Epithelial cell of prostate (primary cell): Measurements from ENCODE around the gene MDM4.
A peak's percentile ranks its signal among the peaks of the same experiment; 100 is the strongest.
"Not testable (repeated sequence)": the region's sequence is repeated elsewhere in the genome, so short reads cannot be mapped to it uniquely, and the experiment has no call there.

Source experiments
- DNase-seq: peaks from one replicate; pipeline ENCODE4 v3.0.0-alpha.2; 2011; ENCODE audit warnings: low read depth, low spot score
- H3K27ac ChIP-seq: fragments of 450-650 bp; 2 replicates; pipeline ENCODE4 v1.5.1; 2017; ENCODE audit warnings: mild to moderate bottlenecking

The MDM4 gene

GRCh38 chr1:204511366-204511765, 4.8 kb upstream of the MDM4 start:
- no peak for DNase-seq
- H3K27ac ChIP-seq, result no peak overlapping the region

GRCh38 chr1:204513117-204513716, 3.0 kb upstream of the MDM4 start:
- no peak overlapping the region for H3K27ac ChIP-seq
- no peak for DNase-seq

DNA sequence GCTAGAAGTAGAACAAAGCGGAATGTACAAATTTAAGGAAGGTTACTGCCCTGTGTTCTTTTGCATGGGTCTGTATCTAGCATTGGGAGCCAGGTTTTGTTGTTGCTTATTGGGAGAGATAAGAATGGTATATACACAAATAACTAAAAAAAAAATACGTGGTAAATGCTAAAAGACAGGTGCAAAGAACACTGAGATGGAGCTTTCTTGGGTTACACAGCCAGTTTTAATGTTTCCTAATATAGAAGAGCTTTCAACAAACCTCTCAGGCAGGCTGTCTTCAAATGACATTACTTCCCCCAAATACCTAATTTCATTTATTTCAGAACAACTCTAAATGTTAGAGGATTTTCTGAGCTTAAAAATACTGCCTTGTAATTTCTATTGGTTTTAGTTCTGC, 1.4 kb upstream of the MDM4 start:
- DNase-seq, result no peak
- H3K27ac ChIP-seq, result no peak overlapping the region

- not testable (repeated sequence) for DNase-seq, H3K27ac ChIP-seq
Measured at GRCh38 chr1:204517382-204517781, 1.2 kb downstream of the MDM4 start.

DNA sequence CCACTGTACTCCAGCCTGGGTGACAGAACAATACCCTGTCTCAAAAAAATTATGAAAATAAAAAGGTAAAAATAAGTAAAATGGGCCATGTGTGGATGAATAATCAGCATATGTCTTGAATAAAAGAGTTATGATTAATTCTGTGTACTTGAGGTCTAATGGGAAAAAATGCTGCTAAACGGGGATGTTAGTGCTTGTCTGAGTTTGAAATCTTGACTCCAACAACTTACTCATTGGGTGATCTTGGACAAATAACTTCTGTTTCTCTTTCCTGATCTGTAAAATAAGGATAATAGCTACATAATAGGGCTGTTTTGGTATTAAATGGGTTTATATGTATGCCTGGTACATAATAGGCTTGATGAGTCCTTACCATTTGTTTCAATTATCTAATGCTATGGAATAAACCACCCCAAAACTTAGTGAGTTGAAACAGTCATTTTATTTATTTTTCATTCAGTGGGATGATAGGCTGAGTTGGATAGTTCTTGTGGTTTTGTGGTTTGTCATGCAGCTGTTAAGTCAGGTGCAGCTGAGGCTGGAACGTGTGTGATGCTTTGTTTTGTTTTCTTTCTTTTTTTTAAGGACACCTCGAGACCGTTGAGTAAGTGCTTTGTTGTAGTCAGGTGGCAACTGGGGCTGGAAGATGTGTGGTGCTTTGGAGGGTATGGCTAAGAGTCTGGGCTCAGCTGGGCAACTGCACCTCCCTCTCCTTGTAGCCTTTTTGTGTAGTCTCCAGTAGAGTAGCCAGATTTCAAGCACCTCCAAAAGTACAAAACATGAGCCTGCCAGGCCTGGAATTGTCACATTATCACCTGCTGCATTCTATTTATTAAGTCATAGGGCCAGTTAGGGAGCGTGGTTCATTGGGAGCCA, 4.9 kb downstream of the MDM4 start:
- peak overlapping the region; percentile 23 for H3K27ac ChIP-seq
- peak; percentile 48 for DNase-seq

- DNase-seq, H3K27ac ChIP-seq: not testable (repeated sequence)
Measured at GRCh38 chr1:204521941-204522521, 5.8 kb downstream of the MDM4 start.

DNA sequence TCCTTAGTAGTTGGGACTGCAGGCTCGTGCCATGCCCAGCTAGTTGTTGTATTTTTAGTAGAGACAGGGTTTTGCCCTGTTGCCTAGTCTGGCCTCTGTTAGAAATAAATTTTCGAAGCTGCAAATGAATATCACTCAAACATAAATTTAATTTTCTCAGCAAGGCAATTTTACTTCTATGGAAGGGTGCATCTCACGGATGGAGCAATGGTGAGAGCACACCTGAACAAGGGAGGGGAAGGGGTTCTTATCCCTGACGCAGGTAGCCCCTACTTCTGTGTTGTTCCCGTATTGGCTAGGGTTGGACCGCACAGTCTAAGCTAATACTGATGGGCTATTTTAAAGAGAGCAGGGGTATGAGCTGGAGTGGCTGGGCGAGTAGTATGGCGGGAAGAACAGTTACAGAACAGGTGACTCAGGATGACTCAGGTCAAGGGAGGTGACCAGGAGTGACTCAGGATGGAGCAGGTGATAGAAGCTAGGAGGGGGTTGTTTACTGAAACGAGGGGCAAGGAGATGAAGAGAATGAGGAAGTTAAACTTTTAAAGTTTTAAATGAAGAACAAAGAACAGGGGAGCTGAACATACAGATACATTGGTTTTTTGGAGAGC, 7.5 kb downstream of the MDM4 start:
- peak overlapping the region; percentile 74 for H3K27ac ChIP-seq
- no peak for DNase-seq

- peak overlapping the region; percentile 74 for H3K27ac ChIP-seq
- peak; percentile 63 for DNase-seq
Measured at GRCh38 chr1:204524986-204525385, 8.8 kb downstream of the MDM4 start.

- no peak for DNase-seq
- no peak overlapping the region for H3K27ac ChIP-seq
Measured at GRCh38 chr1:204528241-204528640, 12.0 kb downstream of the MDM4 start.

- no peak overlapping the region for H3K27ac ChIP-seq
Measured at GRCh38 chr1:204528677-204529076, 12.5 kb downstream of the MDM4 start.

DNA sequence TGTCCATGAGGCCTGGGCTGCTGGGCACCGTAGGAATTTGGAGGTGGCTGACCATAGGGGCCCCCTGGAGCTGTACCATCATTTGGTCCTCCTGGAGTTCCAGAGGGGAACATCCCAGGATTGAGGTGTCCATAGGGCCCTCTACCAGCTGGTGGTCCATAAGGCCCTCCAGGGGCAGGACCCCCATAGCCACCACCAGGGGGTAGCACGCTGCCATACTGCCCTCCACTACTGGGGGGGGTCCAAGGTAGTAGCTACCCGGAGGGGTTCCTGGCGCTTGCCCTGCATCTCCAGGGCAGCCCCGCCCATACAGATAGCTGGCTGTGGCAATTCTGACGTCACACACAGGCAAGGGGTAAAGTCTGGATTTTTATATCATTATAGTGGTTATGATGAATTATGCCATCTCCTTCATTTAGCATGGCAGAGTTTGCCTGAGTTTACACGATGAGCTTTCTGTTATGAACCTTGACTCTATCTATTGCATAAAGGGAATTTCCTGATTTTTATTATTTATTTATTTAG, 13.2 kb downstream of the MDM4 start:
- no peak overlapping the region for H3K27ac ChIP-seq
- DNase-seq, result no peak

More at GRCh38 chr1:204528677-204529076, 12.5 kb downstream of the MDM4 start:
- DNase-seq, result no peak

GRCh38 chr1:204530932-204531331, 14.7 kb downstream of the MDM4 start:
- no peak overlapping the region for H3K27ac ChIP-seq
- DNase-seq, result no peak

- H3K27ac ChIP-seq, result no peak overlapping the region
- DNase-seq, result no peak
Measured at GRCh38 chr1:204532832-204533231, 16.6 kb downstream of the MDM4 start.

DNA sequence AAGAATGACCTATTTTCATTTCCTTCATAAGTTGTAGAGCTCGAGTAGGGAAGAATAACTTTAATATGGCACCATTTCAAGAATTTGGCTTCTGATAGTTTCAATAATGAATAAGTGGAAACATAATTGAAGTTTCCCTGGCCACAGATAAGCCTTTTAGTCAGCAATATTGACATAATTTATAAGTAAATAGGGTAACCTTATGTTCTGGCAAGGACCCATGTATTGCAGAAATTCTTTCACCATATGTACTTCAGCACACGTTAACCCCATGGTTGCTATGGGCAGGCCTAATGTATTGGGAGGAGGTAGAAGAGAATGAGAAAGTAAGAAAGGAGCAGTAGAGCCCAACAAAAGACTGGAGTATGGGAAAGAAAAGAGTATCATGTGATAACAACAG, 25.4 kb downstream of the MDM4 start:
- H3K27ac ChIP-seq, result no peak overlapping the region
- DNase-seq, result no peak

GRCh38 chr1:204544321-204544720, 28.1 kb downstream of the MDM4 start:
- no peak for DNase-seq
- H3K27ac ChIP-seq, result peak overlapping the region; percentile 3

- H3K27ac ChIP-seq, result peak overlapping the region; percentile 3
- no peak for DNase-seq
Measured at GRCh38 chr1:204545202-204545601, 29.0 kb downstream of the MDM4 start.

DNA sequence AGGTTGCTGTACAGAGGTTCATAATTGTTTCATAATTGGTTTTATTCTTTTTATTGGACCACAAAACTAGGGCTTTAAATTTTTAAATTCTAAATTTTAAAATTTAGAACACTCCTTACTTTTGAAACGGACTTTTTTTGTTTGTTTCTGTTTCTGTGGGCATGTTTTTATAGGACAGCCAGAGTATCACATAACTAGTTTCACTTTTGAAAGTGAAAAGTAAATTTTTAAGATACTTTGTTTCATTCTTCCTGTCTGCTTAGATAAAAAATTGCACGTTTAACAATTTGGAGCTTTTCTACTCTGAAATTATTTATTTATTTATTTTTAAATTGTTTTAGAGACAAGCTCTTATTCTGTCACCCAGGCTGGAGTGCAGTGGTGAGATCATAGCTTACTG, 29.7 kb downstream of the MDM4 start:
- DNase-seq, result no peak
- no peak overlapping the region for H3K27ac ChIP-seq

DNA sequence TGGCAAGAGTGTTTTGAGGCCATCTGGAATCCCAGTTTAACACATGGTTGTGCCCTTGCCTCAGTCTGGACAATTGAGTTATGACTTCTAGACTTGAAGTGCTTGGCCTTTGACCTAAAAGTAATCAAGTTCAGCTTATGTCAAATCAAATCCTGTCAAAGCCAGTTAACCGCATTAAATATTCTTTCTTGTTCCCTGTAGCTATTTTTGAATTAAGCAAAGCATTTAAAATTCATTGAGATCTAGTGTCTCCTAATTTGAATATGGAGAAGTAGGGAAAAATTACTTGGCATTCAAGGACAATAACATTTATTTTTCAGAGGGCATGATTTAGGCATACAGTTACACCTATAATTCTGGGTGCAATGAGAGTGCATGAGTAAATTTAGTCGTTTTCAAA, 32.1 kb downstream of the MDM4 start:
- no peak overlapping the region for H3K27ac ChIP-seq
- no peak for DNase-seq

- no peak for DNase-seq
- no peak overlapping the region for H3K27ac ChIP-seq
Measured at GRCh38 chr1:204549313-204549712, 33.1 kb downstream of the MDM4 start.

GRCh38 chr1:204550926-204551325, 34.7 kb downstream of the MDM4 start:
- no peak overlapping the region for H3K27ac ChIP-seq

More at GRCh38 chr1:204550926-204551325, 34.7 kb downstream of the MDM4 start:
- no peak for DNase-seq
